GM12801 (cell line): ENCODE measurements around the gene THRB.

Source experiments
- CTCF ChIP-seq: IDR thresholded peaks from one replicate; pipeline ENCODE4 v1.5.1; 2011; ENCODE audit warnings: control low read depth; ENCODE audit not compliant: insufficient read length; ENCODE audit errors: extremely low read depth

THRB gene

GRCh38 chr3:24363242-24363641 lies 131.4 kb downstream of the THRB start:
- no peak for TF ChIP-seq CTCF

DNA sequence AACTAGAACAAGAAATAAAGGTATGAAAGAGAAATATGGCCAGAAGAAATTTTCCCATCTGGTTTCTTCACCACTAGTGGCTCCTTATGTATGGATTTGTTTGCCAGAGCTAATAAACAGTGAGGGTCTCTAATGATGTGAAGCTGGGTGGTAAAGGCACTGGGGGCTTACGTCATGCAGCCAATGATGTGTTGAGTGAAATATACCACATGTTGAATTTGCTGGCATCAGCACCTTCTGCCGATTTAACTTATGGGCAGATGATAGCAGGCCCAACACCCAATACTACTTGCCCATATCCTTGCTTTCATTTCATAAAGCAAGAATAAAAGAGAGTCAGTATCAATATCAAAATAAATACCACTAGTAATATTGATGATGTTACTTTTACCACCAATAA lies 133.0 kb downstream of the THRB start:
- no peak for TF ChIP-seq CTCF

GRCh38 chr3:24360957-24361356 lies 133.7 kb downstream of the THRB start:
- no peak for TF ChIP-seq CTCF

DNA sequence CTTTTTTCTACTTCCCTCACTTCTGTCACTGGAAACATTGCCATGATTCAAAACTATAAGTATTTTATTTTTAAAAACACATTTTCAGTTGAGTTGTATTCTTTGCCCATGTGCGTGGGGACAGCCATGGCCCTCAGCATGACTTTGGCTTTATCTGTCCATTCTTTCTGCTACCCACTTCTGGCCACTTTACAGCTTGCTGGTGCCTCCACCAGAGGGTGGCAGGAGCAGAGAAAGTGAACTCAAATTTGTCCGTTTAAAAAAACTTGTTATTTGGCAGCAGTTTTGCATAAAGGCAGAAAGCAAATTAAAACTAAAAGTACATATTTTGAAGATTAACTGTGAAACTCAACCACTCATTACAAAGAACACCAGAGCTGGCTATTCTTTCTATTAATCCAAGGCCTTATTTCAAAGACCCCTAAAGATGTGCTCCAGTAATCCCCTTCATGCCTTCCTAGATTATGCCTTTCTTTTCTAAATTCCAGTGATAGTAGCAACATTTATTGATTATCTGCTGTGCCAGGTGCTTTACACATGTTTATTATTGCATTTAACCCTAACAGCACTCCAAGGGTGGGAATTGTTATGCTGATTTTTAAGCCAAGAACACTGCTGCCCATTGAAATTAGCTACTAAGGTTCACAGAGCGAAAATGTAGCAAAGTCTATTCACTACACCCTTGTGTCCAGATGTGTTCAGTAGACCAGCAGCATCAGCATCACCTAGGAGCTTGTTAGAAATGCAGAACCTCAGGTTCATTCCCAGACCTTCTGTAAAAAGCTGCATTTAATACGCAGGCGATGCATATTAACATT lies 134.8 kb downstream of the THRB start:
- no peak for TF ChIP-seq CTCF

GRCh38 chr3:24359102-24359501 lies 135.5 kb downstream of the THRB start:
- no peak for TF ChIP-seq CTCF

DNA sequence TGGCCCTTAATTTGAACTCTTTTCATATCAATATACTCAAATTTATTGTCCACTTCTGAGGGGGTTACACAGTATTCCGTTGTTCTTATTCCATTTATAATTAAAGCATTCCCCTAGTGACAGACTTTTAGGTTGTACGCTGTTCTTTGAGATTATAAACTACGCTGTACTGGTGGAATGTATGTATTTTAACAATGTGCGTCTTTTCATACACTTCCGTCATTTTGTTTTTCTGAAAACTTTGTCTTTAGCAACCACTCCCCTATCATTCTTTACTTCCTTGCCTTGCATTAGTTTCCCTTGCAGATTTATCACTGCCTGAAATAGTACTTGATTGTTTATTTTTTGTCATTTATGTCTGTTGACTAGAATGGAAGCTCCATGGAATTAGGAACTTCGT lies 137.0 kb downstream of the THRB start:
- TF ChIP-seq CTCF, result no peak

DNA sequence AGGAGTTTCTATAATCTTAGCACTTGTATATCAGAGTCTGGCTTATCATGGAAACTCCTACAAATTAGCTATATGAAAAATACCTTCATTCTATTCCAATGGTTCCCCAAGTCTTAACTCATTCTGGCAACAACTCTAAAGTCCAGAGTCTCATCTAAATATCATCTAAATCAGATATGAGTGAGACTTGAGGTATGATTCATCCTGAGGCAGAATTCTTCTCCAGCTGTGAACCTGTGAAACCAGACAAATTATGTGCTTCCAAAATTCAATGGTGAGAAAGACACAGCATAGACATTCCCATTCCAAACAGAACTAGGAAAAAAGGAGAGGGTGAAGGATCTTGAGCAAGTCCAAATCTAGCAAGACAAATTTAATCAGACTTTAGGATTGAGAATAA lies 138.8 kb downstream of the THRB start:
- TF ChIP-seq CTCF, result no peak
